Mesenchymal stem cell (in vitro differentiated cells and primary cell): ENCODE data around the gene PDE2A.

Source experiments
- DNase-seq: peaks from one replicate; pipeline ENCODE4 v3.0.0-alpha.2; 2013
- H2AFZ ChIP-seq: one replicate; pipeline ENCODE4 v1.6.1; 2013; ENCODE audit warnings: low read depth, mild to moderate bottlenecking, control low read depth, inconsistent platforms, low read length, moderate library complexity
- H2AK5ac ChIP-seq: 2 replicates; pipeline ENCODE4 v1.6.1; 2013; ENCODE audit warnings: low read length, moderate library complexity, mild to moderate bottlenecking, inconsistent platforms; ENCODE audit not compliant: severe bottlenecking
- H2BK120ac ChIP-seq: one replicate; pipeline ENCODE4 v1.6.1; 2013; ENCODE audit warnings: low read depth, mild to moderate bottlenecking, inconsistent platforms, low read length, moderate library complexity
- H2BK12ac ChIP-seq, 2 experiments: one replicate each; pipeline ENCODE4 v1.6.1; 2013; ENCODE audit warnings: inconsistent platforms in 2 of 2, low read length in 2 of 2, mild to moderate bottlenecking in 2 of 2, moderate library complexity in 2 of 2, control low read depth in 1 of 2
- H2BK15ac ChIP-seq: one replicate; pipeline ENCODE4 v1.6.1; 2013; ENCODE audit warnings: mild to moderate bottlenecking, low read depth, inconsistent platforms; ENCODE audit not compliant: poor library complexity, severe bottlenecking
- H2BK5ac ChIP-seq: 2 replicates; pipeline ENCODE4 v1.6.1; 2013; ENCODE audit warnings: low read depth, mild to moderate bottlenecking, low read length, control low read depth, inconsistent platforms; ENCODE audit not compliant: poor library complexity, severe bottlenecking
- H3K14ac ChIP-seq, 2 experiments: one replicate each; pipeline ENCODE4 v1.6.1; 2013; ENCODE audit warnings: inconsistent platforms in 2 of 2, low read length in 2 of 2, control low read depth in 1 of 2, mild to moderate bottlenecking in 1 of 2, moderate library complexity in 1 of 2
- H3K18ac ChIP-seq, 2 experiments: one replicate each; pipeline ENCODE4 v1.6.1; 2013; ENCODE audit warnings: inconsistent platforms in 2 of 2, low read length in 2 of 2, control low read depth in 1 of 2, low read depth in 1 of 2, mild to moderate bottlenecking in 1 of 2
- H3K23ac ChIP-seq, 2 experiments: one replicate each; pipeline ENCODE4 v1.6.1; 2013; ENCODE audit warnings: inconsistent platforms in 2 of 2, low read length in 2 of 2, mild to moderate bottlenecking in 2 of 2, moderate library complexity in 2 of 2, control low read depth in 1 of 2
- H3K27ac ChIP-seq: 2 replicates; pipeline ENCODE4 v1.5.1; 2013; ENCODE audit warnings: mild to moderate bottlenecking, moderate library complexity, low read length, control low read depth, inconsistent platforms; ENCODE audit not compliant: poor library complexity, severe bottlenecking
- H3K27me3 ChIP-seq, 2 experiments: 2 replicates each; pipeline versions ENCODE4 v1.6.1 to v1.7.0; 2013; ENCODE audit warnings: low read length in 2 of 2, mild to moderate bottlenecking in 2 of 2, moderate library complexity in 2 of 2, control low read depth in 1 of 2, inconsistent platforms in 1 of 2; ENCODE audit not compliant: control insufficient read depth in 1 of 2, insufficient read depth in 1 of 2
- H3K36me3 ChIP-seq, 2 experiments: 2 replicates each; pipeline versions ENCODE4 v1.6.1 to v1.7.0; 2013; ENCODE audit warnings: low read length in 2 of 2, control low read depth in 1 of 2, inconsistent platforms in 1 of 2, low read depth in 1 of 2, mild to moderate bottlenecking in 1 of 2; ENCODE audit not compliant: insufficient read depth in 2 of 2, control insufficient read depth in 1 of 2
- H3K4ac ChIP-seq, 2 experiments: one replicate each; pipeline ENCODE4 v1.6.1; 2013; ENCODE audit warnings: inconsistent platforms in 2 of 2, low read length in 2 of 2, mild to moderate bottlenecking in 2 of 2, moderate library complexity in 2 of 2, control low read depth in 1 of 2, low read depth in 1 of 2
- H3K4me1 ChIP-seq: 2 replicates; pipeline ENCODE4 v1.6.1; 2013; ENCODE audit warnings: low read depth, low read length, control low read depth; ENCODE audit not compliant: control insufficient read depth, insufficient read depth
- H3K4me2 ChIP-seq: 2 replicates; pipeline ENCODE4 v1.6.1; 2013; ENCODE audit warnings: low read length, mild to moderate bottlenecking, inconsistent platforms; ENCODE audit not compliant: poor library complexity, severe bottlenecking
- H3K4me3 ChIP-seq, 2 experiments: 2 replicates each; pipeline versions ENCODE4 v1.5.1 to v1.7.0; 2013; ENCODE audit warnings: low read length in 2 of 2, mild to moderate bottlenecking in 2 of 2, control low read depth in 1 of 2, low read depth in 1 of 2; ENCODE audit not compliant: insufficient read depth in 1 of 2
- H3K79me1 ChIP-seq: replicated peaks from 2 replicates; pipeline ENCODE4 v1.6.1; 2013; ENCODE audit warnings: mild to moderate bottlenecking, control low read depth, low read length, inconsistent platforms; ENCODE audit not compliant: poor library complexity, severe bottlenecking
- H3K9ac ChIP-seq: 2 replicates; pipeline ENCODE4 v1.7.0; 2013; ENCODE audit warnings: mild to moderate bottlenecking, low read length, moderate library complexity
- H3K9me3 ChIP-seq: 2 replicates; pipeline ENCODE4 v1.7.0; 2013; ENCODE audit warnings: mild to moderate bottlenecking, low read length; ENCODE audit not compliant: control insufficient read depth
- H4K8ac ChIP-seq: one replicate; pipeline ENCODE4 v1.6.1; 2013; ENCODE audit warnings: inconsistent platforms, mild to moderate bottlenecking, low read length, moderate library complexity
- H4K91ac ChIP-seq: one replicate; pipeline ENCODE4 v1.6.1; 2013; ENCODE audit warnings: mild to moderate bottlenecking, low read length, inconsistent platforms
- WGBS: methylation state at CpG from one replicate; pipeline ENCODE4 v1.1.7; 2013; ENCODE audit warnings: mixed read lengths; 5-methylcytosine and 5-hydroxymethylcytosine counted together

The PDE2A gene

DNA sequence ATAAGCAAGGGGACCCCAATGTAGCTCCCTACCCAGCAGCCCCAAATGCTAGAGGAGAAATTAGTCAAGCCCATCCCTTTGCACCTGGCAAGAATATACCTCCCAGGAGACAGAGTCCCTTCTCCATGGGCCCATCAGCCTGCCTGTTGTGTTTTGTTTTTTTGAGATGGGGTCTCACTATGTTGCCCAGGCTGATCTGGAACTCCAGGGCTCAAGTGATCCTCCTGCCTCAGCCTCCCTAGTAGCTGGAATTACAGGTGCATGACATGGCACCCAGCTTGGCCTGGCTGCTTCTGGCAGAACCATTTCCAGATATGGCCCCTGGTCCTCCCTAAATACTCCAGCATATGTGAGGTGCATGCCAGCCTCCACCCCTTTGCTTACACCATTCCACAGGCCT is 22.1 kb downstream of the PDE2A start:
- DNase-seq, result no peak
- no peaks in the 10 kb centered on the region for H3K79me1 ChIP-seq
- H3K14ac ChIP-seq, result no peak overlapping the region
- H3K23ac ChIP-seq, result no peak overlapping the region
- no peaks in the 10 kb centered on the region for H3K4me1 ChIP-seq
- no peak overlapping the region for H2BK12ac ChIP-seq
- H3K18ac ChIP-seq, result no peak overlapping the region
- no peak overlapping the region for H3K4me2 ChIP-seq
- no peak overlapping the region for H3K4me3 ChIP-seq
- H2BK5ac ChIP-seq, result no peak overlapping the region
- no peaks in the 10 kb centered on the region for H3K9me3 ChIP-seq
- H3K27me3 ChIP-seq, result peaks cover 32 to 67% of the 10 kb centered on the region in 2 experiments
- H3K27ac ChIP-seq, result no peak overlapping the region
- H3K9ac ChIP-seq, result no peak overlapping the region
- H4K91ac ChIP-seq, result no peak overlapping the region
- H2BK15ac ChIP-seq, result no peak overlapping the region
- no peak overlapping the region for H4K8ac ChIP-seq
- H2AFZ ChIP-seq, result no peak overlapping the region
- H2AK5ac ChIP-seq, result no peak overlapping the region
- H3K36me3 ChIP-seq, result no peaks in the 10 kb centered on the region
- no peak overlapping the region for H2BK120ac ChIP-seq
- no peak overlapping the region for H3K4ac ChIP-seq

DNA sequence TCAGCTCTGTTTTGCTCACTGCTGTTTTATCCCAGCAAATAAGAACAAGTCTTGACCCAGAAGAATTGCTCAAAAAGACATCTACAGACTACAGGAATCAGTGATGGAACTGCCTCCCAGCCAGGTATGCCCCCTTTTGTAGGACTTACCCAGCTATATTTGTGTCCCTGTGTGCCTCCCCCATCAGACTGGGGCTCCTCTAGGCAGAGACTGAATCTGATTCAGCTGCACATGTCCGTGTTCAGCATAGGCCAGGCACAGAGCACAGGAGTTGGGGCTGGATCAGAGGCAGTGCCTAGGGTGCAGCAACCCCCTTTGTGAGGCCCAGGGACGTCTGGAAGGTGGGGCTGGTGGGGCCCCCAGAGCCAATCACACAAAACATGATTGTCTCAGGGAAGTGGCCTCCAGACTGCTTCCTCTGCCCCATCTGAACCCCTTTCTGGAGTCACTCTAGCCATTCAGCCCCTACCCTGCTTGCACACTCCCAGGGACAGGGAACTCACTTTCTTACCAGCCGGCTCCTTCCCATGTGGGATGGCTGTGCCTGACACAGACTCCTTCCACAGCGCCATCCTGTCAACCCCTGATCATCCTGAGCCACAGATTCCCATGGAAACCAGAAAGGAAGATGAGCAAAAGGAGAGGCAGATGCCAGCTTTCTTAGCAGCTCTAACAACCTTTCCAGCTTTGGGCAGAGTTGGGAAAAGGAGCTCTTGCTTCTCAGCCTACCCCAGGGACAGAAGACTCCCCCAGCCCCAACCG is 24.8 kb downstream of the PDE2A start:
- WGBS, result 73% methylated on average over 5 of the region's 5 CpGs
- Histone ChIP-seq H2BK5ac (no peak overlapping the region), H2AFZ (no peak overlapping the region), H4K91ac (no peak overlapping the region), H2BK120ac (no peak overlapping the region), H3K27ac (no peak overlapping the region), H2BK12ac (no peak overlapping the region), H3K4me3 (no peak overlapping the region), H3K4ac (no peak overlapping the region), H4K8ac (no peak overlapping the region), H3K9me3 (no peaks in the 10 kb centered on the region), H3K27me3 (peaks cover 29 to 42% of the 10 kb centered on the region in 2 experiments), H3K9ac (no peak overlapping the region), H2AK5ac (no peak overlapping the region), H3K4me1 (no peaks in the 10 kb centered on the region), H3K36me3 (no peaks in the 10 kb centered on the region), H3K79me1 (no peaks in the 10 kb centered on the region), H3K14ac (no peak overlapping the region), H3K23ac (no peak overlapping the region), H3K4me2 (no peak overlapping the region), H2BK15ac (no peak overlapping the region), H3K18ac (no peak overlapping the region)
- DNase-seq, result no peak

DNA sequence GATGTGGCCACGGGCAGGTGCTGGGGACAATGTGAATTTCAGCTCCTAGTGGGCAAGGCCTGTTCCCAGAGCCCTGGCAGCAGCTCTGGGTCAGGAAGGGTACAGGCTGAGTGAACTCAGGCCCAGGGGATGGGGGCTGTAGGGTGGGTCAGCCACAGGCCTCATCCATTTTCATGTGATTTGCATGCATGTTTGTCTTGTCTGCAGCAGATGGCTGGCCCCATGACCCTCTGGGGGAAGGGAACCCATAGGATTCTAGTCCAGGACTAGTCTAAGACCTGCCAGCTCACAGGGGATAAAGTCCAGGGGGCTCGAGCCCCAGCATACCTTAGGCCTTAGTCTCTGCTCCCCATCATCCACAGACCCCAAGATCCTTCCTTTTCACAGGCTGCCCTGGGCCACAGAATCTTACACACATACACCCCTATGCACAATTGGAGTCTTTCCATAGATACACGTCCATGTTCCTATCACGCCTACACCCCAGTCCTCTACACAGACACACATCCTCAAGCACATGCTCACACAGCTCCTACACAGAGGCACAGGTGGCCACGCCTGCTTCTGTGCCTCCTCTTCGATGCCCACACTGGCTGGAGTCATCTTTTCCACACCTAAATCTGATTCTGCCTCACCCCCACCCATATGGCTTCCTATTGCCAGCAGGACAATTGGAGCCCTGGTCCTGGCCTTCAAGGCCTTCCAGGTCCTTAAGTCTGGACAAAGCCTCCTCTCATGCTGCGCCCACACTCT is 25.7 kb downstream of the PDE2A start:
- H3K9ac ChIP-seq, result no peak overlapping the region
- no peak overlapping the region for H3K4me3 ChIP-seq
- no peak overlapping the region for H3K27ac ChIP-seq
- H3K9me3 ChIP-seq, result no peaks in the 10 kb centered on the region
- no peak overlapping the region for H3K23ac ChIP-seq
- H3K4me1 ChIP-seq, result peaks cover 3% of the 10 kb centered on the region
- no peaks in the 10 kb centered on the region for H3K79me1 ChIP-seq
- H2BK5ac ChIP-seq, result no peak overlapping the region
- no peak overlapping the region for H2AFZ ChIP-seq
- H4K91ac ChIP-seq, result no peak overlapping the region
- peaks cover 29 to 33% of the 10 kb centered on the region in 2 experiments for H3K27me3 ChIP-seq
- H2AK5ac ChIP-seq, result no peak overlapping the region
- no peak for DNase-seq
- H3K36me3 ChIP-seq, result no peaks in the 10 kb centered on the region
- H3K14ac ChIP-seq, result peak overlapping the region in 1 of 2 experiments; percentile 38
- H3K4me2 ChIP-seq, result no peak overlapping the region
- H2BK120ac ChIP-seq, result no peak overlapping the region
- no peak overlapping the region for H3K4ac ChIP-seq
- H2BK12ac ChIP-seq, result no peak overlapping the region
- 76% methylated on average over 7 of the region's 7 CpGs for WGBS
- no peak overlapping the region for H4K8ac ChIP-seq
- H2BK15ac ChIP-seq, result no peak overlapping the region
- no peak overlapping the region for H3K18ac ChIP-seq

DNA sequence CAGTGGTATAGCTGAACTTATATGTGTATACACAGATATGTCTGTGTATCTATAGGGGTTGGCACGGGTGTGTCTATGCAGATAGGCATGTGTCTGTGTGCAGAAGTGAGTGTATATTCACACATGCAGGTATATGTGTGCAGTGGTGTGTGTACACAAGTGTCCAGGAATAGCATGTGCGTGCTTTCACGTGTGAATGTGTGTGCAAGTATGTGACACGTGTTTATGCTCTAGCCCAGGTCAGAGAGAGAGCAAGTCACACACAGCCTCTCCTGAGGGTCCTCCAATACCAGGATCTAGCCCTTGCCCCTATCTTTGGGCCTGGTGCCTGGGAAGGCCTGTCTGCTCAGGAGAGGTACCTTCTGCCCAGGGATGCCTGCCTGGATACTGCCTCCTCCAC is 26.3 kb downstream of the PDE2A start:
- Histone ChIP-seq H2BK5ac (no peak overlapping the region), H2AFZ (no peak overlapping the region)

More for the DNA sequence above, 26.3 kb downstream of the PDE2A start:
- H3K9me3 ChIP-seq, result no peaks in the 10 kb centered on the region
- no peak overlapping the region for H2BK12ac ChIP-seq
- peaks cover 24 to 27% of the 10 kb centered on the region in 2 experiments for H3K27me3 ChIP-seq
- no peak overlapping the region for H3K27ac ChIP-seq
- H3K9ac ChIP-seq, result no peak overlapping the region
- H3K4ac ChIP-seq, result no peak overlapping the region
- peak overlapping the region; percentile 32 for H4K91ac ChIP-seq
- no peaks in the 10 kb centered on the region for H3K36me3 ChIP-seq
- no peak overlapping the region for H3K4me3 ChIP-seq
- no peak overlapping the region for H3K23ac ChIP-seq
- H3K79me1 ChIP-seq, result no peaks in the 10 kb centered on the region
- DNase-seq, result no peak
- no peak overlapping the region for H3K18ac ChIP-seq
- no peak overlapping the region for H2BK15ac ChIP-seq
- H2AK5ac ChIP-seq, result no peak overlapping the region
- no peak overlapping the region for H4K8ac ChIP-seq
- H3K4me1 ChIP-seq, result peaks cover 10% of the 10 kb centered on the region
- WGBS, result 87% methylated on average over 4 of the region's 4 CpGs
- no peak overlapping the region for H2BK120ac ChIP-seq
- peak overlapping the region in 1 of 2 experiments; percentile 19 for H3K14ac ChIP-seq
- no peak overlapping the region for H3K4me2 ChIP-seq
